HG03571 (cell line): ENCODE measurements around the gene DYSF.

ENCODE experiments used
- ATAC-seq: cut with Tn5 transposase; IDR thresholded peaks from one replicate; pipeline ENCODE4 v1.9.1; 2021; ENCODE audit not compliant: unreplicated experiment

Gene DYSF

GRCh38 chr2:71597756-71598155, 144.4 kb downstream of the DYSF start:
- ATAC-seq, result no peak

GRCh38 chr2:71598526-71598925, 145.2 kb downstream of the DYSF start:
- ATAC-seq, result no peak

- ATAC-seq, result no peak
Observed at GRCh38 chr2:71599038-71599437, 145.7 kb downstream of the DYSF start.

- ATAC-seq, result no peak
Observed at GRCh38 chr2:71599646-71600236, 146.4 kb downstream of the DYSF start.

GRCh38 chr2:71600555-71600954, 147.2 kb downstream of the DYSF start:
- ATAC-seq, result no peak

- ATAC-seq, result no peak
Observed at GRCh38 chr2:71601136-71602114, 148.1 kb downstream of the DYSF start.

GRCh38 chr2:71602115-71602495, 148.7 kb downstream of the DYSF start:
- ATAC-seq, result no peak

- ATAC-seq, result no peak
Observed at GRCh38 chr2:71602581-71602980, 149.2 kb downstream of the DYSF start.

- ATAC-seq, result no peak
Observed at GRCh38 chr2:71603311-71603811, 150.0 kb downstream of the DYSF start.

- ATAC-seq, result no peak
Observed at GRCh38 chr2:71603851-71604725, 150.7 kb downstream of the DYSF start.

- no peak for ATAC-seq
Observed at GRCh38 chr2:71604726-71605120, 151.4 kb downstream of the DYSF start.

GRCh38 chr2:71605173-71605641, 151.8 kb downstream of the DYSF start:
- ATAC-seq, result no peak

GRCh38 chr2:71605781-71606241, 152.4 kb downstream of the DYSF start:
- no peak for ATAC-seq

- ATAC-seq, result no peak
Observed at GRCh38 chr2:71606244-71606643, 152.9 kb downstream of the DYSF start.

- no peak for ATAC-seq
Observed at GRCh38 chr2:71607151-71607889, 154.0 kb downstream of the DYSF start.

GRCh38 chr2:71608034-71608433, 154.7 kb downstream of the DYSF start:
- no peak for ATAC-seq

- no peak for ATAC-seq
Observed at GRCh38 chr2:71608441-71608840, 155.1 kb downstream of the DYSF start.

- no peak for ATAC-seq
Observed at GRCh38 chr2:71609029-71609428, 155.7 kb downstream of the DYSF start.

- no peak for ATAC-seq
Observed at GRCh38 chr2:71609441-71609840, 156.1 kb downstream of the DYSF start.

GRCh38 chr2:71609958-71610357, 156.6 kb downstream of the DYSF start:
- no peak for ATAC-seq
